HepG2 (cell line): Measurements from ENCODE around the gene GPS1. TPM values are rescaled to one million over a fixed set of nuclear protein-coding genes. Genes with fewer than 3 reads are reported as not detected.

Experiments used
- ATAC-seq: fragments of 200-7000 bp; cut with Tn5 transposase; 3 replicates; pipeline ENCODE4 v1.9.1; 2020; ENCODE audit warnings: mild to moderate bottlenecking, moderate library complexity
- BruUV-seq: library from RNA; stranded (reverse); fragments of 400-500 nt; replicated peaks from 2 replicates; lab custom pipeline; 2021; lab: Mats Ljungman, UMichigan
- CTCF ChIA-PET: fragments of 300-600 bp; formaldehyde crosslinking; extraction: SDS; loops from one replicate; lab custom pipeline; 2021; ENCODE audit warnings: low total read pairs, inconsistent platforms, low intra/inter-chr PET ratio; lab: Yijun Ruan, JAX
- POLR2A ChIA-PET: fragments of 350-600 bp; sonication (Branson Sonifier 250); formaldehyde crosslinking; loops from one replicate; lab custom pipeline; 2020; ENCODE audit warnings: antibody characterized with exemption, inconsistent platforms; lab: Yijun Ruan, JAX
- DNase-seq: peaks from one replicate; pipeline ENCODE4 v3.0.0-alpha.2; 2015; ENCODE audit warnings: low spot score
- FAIRE-seq: peaks from 3 replicates; lab custom pipeline; 2011; peaks lifted over from hg19 to GRCh38; lab: Jason Lieb, UNC
- H2AFZ ChIP-seq: one replicate; pipeline ENCODE4 v1.6.1; 2011; ENCODE audit warnings: low read length, inconsistent platforms
- H3K27ac ChIP-seq: fragments of 300-600 bp; 3 replicates; pipeline ENCODE4 v1.8.0; 2011; ENCODE audit warnings: mixed run types, mild to moderate bottlenecking, mixed read lengths, low read length, inconsistent platforms; ENCODE audit not compliant: insufficient read depth; ENCODE audit errors: extremely low read length
- H3K27me3 ChIP-seq, 2 experiments: fragments of 200-600 bp in 1 of 2; 2 replicates in 1 of 2; 3 replicates in 1 of 2; pipeline versions ENCODE4 v1.6.0 to v1.8.0; 2011; ENCODE audit warnings: low read length in 2 of 2, mild to moderate bottlenecking in 2 of 2, moderate library complexity in 2 of 2, inconsistent platforms in 1 of 2; ENCODE audit not compliant: insufficient read depth in 2 of 2, control insufficient read depth in 1 of 2
- H3K36me3 ChIP-seq, 2 experiments: fragments of 200-600 bp in 1 of 2; replicated peaks in 1 of 2; 2 replicates in 1 of 2; 3 replicates in 1 of 2; pipeline versions ENCODE4 v1.5.1 to v1.8.0; 2011; ENCODE audit warnings: low read length in 2 of 2, inconsistent platforms in 1 of 2; ENCODE audit not compliant: insufficient read depth in 2 of 2, control insufficient read depth in 1 of 2
- H3K4me1 ChIP-seq: 2 replicates; pipeline ENCODE4 v1.5.1; 2012; ENCODE audit warnings: low read length, inconsistent platforms; ENCODE audit not compliant: insufficient read depth
- H3K4me2 ChIP-seq: 2 replicates; pipeline ENCODE4 v1.6.0; 2011; ENCODE audit warnings: low read depth, low read length, inconsistent platforms
- H3K4me3 ChIP-seq, 3 experiments: fragments of 200-600 bp in 1 of 3; sonication (generic), shearing (Covaris generic) in 1 of 3; replicated peaks in 1 of 3; 2 replicates each; pipeline ENCODE4 v1.5.1; 2011 to 2016; ENCODE audit warnings: low read length in 3 of 3, inconsistent platforms in 2 of 3, low read depth in 2 of 3, mild to moderate bottlenecking in 2 of 3, control low read depth in 1 of 3, mixed read lengths in 1 of 3; ENCODE audit not compliant: insufficient read depth in 1 of 3
- H3K79me2 ChIP-seq: one replicate; pipeline ENCODE4 v1.6.1; 2011; ENCODE audit warnings: low read length, inconsistent platforms; ENCODE audit not compliant: insufficient read depth
- H3K9ac ChIP-seq: 2 replicates; pipeline ENCODE4 v1.6.0; 2011; ENCODE audit warnings: mild to moderate bottlenecking, low read depth, low read length, inconsistent platforms; ENCODE audit not compliant: insufficient read depth
- H3K9me3 ChIP-seq: 2 replicates; pipeline ENCODE4 v1.5.1; 2012; ENCODE audit warnings: mild to moderate bottlenecking, low read length
- H4K20me1 ChIP-seq: 2 replicates; pipeline ENCODE4 v1.6.0; 2011; ENCODE audit warnings: inconsistent platforms, mild to moderate bottlenecking, low read length, moderate library complexity; ENCODE audit not compliant: insufficient read depth
- ARHGAP35 ChIP-seq: sonication (generic); formaldehyde crosslinking; IDR thresholded peaks from 2 replicates; pipeline ENCODE4 v1.9.0; 2022; ENCODE audit warnings: mild to moderate bottlenecking, inconsistent platforms, moderate library complexity, missing genetic modification reagents, borderline replicate concordance
- FIP1L1 ChIP-seq: fragments of 200-400 bp; formaldehyde crosslinking; IDR thresholded peaks from 2 replicates; pipeline ENCODE4 v1.6.1; 2018; ENCODE audit warnings: low read depth, mild to moderate bottlenecking, low read length, moderate library complexity, borderline replicate concordance; ENCODE audit not compliant: insufficient read depth
- FOXP1 ChIP-seq, 2 experiments: fragments of 450-650 bp in 1 of 2; IDR thresholded peaks; 2 replicates each; pipeline ENCODE4 v1.6.1; 2017 to 2018; ENCODE audit warnings: antibody characterized with exemption in 1 of 2
- HIVEP1 ChIP-seq: sonication (generic); formaldehyde crosslinking; IDR thresholded peaks from 2 replicates; pipeline ENCODE4 v1.4.0; 2020; ENCODE audit warnings: mild to moderate bottlenecking, missing genetic modification reagents
- HNRNPK ChIP-seq: fragments of 200-400 bp; formaldehyde crosslinking; IDR thresholded peaks from 2 replicates; pipeline ENCODE4 v1.6.1; 2018; ENCODE audit warnings: low read length, low read depth, moderate library complexity, mild to moderate bottlenecking; ENCODE audit not compliant: poor library complexity, severe bottlenecking
- KDM2A ChIP-seq: sonication (generic); formaldehyde crosslinking; IDR thresholded peaks from 2 replicates; pipeline ENCODE4 v1.4.0; 2020; ENCODE audit warnings: low read depth, missing genetic modification reagents, borderline replicate concordance
- MBNL3 ChIP-seq: fragments of 250-450 bp; sonication (Bioruptor Pico); conservative IDR thresholded peaks from 2 replicates; pipeline ENCODE4 v1.8.0; 2022; ENCODE audit warnings: mild to moderate bottlenecking, inconsistent platforms
- MYNN ChIP-seq: sonication (generic); formaldehyde crosslinking; IDR thresholded peaks from 2 replicates; pipeline ENCODE4 v1.4.0; 2020; ENCODE audit warnings: mild to moderate bottlenecking, low read depth, missing genetic modification reagents
- NONO ChIP-seq, 2 experiments: fragments of 450-650 bp in 1 of 2; sonication (generic) in 1 of 2; formaldehyde crosslinking in 1 of 2; IDR thresholded peaks in 1 of 2; conservative IDR thresholded peaks in 1 of 2; 2 replicates each; pipeline versions ENCODE4 v1.6.1 to v1.8.0; 2017 to 2022; ENCODE audit warnings: mild to moderate bottlenecking in 1 of 2, missing genetic modification reagents in 1 of 2, moderate library complexity in 1 of 2
- NR2C2 ChIP-seq: sonication (generic); formaldehyde crosslinking; IDR thresholded peaks from 2 replicates; pipeline ENCODE4 v1.4.0; 2020; ENCODE audit warnings: missing genetic modification reagents, mild to moderate bottlenecking, moderate library complexity, borderline replicate concordance
- NR3C1 ChIP-seq: sonication (generic); formaldehyde crosslinking; IDR thresholded peaks from 2 replicates; pipeline ENCODE4 v1.4.0; 2020; ENCODE audit warnings: missing genetic modification reagents
- POLR2G ChIP-seq: fragments of 200-400 bp; formaldehyde crosslinking; IDR thresholded peaks from 2 replicates; pipeline ENCODE4 v1.6.1; 2018; ENCODE audit warnings: mild to moderate bottlenecking, low read depth, low read length, moderate library complexity
- PRPF4 ChIP-seq: fragments of 200-400 bp; formaldehyde crosslinking; IDR thresholded peaks from 2 replicates; pipeline ENCODE4 v1.6.1; 2016; ENCODE audit warnings: low read length, low read depth; ENCODE audit not compliant: poor library complexity, severe bottlenecking
- RBFOX2 ChIP-seq: fragments of 200-400 bp; formaldehyde crosslinking; IDR thresholded peaks from 2 replicates; pipeline ENCODE4 v1.6.1; 2017; ENCODE audit warnings: low read depth, mild to moderate bottlenecking, low read length
- RFX5 ChIP-seq: IDR thresholded peaks from 2 replicates; pipeline ENCODE4 v1.6.1; 2011; ENCODE audit warnings: low read depth, low read length, improper control_type of control experiment
- SRSF1 ChIP-seq: fragments of 200-400 bp; formaldehyde crosslinking; optimal IDR thresholded peaks from 2 replicates; pipeline ENCODE3; 2017; ENCODE audit warnings: mild to moderate bottlenecking, low read depth, low read length, moderate library complexity
- ZBTB38 ChIP-seq: sonication (generic); formaldehyde crosslinking; IDR thresholded peaks from 2 replicates; pipeline ENCODE4 v1.5.1; 2020; ENCODE audit warnings: mild to moderate bottlenecking, missing genetic modification reagents
- ZBTB7A ChIP-seq: sonication (generic); formaldehyde crosslinking; IDR thresholded peaks from 2 replicates; pipeline ENCODE4 v1.8.0; 2022; ENCODE audit warnings: mild to moderate bottlenecking, missing genetic modification reagents
- ZNF160 ChIP-seq: sonication (generic); formaldehyde crosslinking; IDR thresholded peaks from 2 replicates; pipeline ENCODE4 v1.8.0; 2022; ENCODE audit warnings: mild to moderate bottlenecking, inconsistent platforms, missing genetic modification reagents
- ZNF235 ChIP-seq: sonication (generic); formaldehyde crosslinking; IDR thresholded peaks from 2 replicates; pipeline ENCODE4 v1.8.1; 2023; ENCODE audit warnings: mild to moderate bottlenecking, missing genetic modification reagents, borderline replicate concordance
- ZNF263 ChIP-seq: sonication (generic); formaldehyde crosslinking; IDR thresholded peaks from 2 replicates; pipeline ENCODE4 v1.4.0; 2020; ENCODE audit warnings: missing genetic modification reagents
- ZNF3 ChIP-seq: IDR thresholded peaks from 2 replicates; pipeline ENCODE4 v1.7.0; 2017; ENCODE audit warnings: inconsistent platforms
- ZNF546 ChIP-seq: sonication (generic); formaldehyde crosslinking; conservative IDR thresholded peaks from 2 replicates; pipeline ENCODE4 v1.8.1; 2023; ENCODE audit warnings: mild to moderate bottlenecking, missing genetic modification reagents
- ZNF552 ChIP-seq: sonication (generic); formaldehyde crosslinking; IDR thresholded peaks from 2 replicates; pipeline ENCODE4 v1.9.0; 2022; ENCODE audit warnings: missing genetic modification reagents, mild to moderate bottlenecking, borderline replicate concordance
- ZNF746 ChIP-seq: sonication (generic); formaldehyde crosslinking; IDR thresholded peaks from 2 replicates; pipeline ENCODE4 v1.8.0; 2022; ENCODE audit warnings: mild to moderate bottlenecking, missing genetic modification reagents
- ZNF768 ChIP-seq: sonication (generic); formaldehyde crosslinking; IDR thresholded peaks from 2 replicates; pipeline ENCODE4 v1.4.0; 2020; ENCODE audit warnings: missing genetic modification reagents
- WGBS: methylation state at CpG from one replicate; pipeline ENCODE4 v1.1.6; 2017; ENCODE audit warnings: low lambda C conversion rate; 5-methylcytosine and 5-hydroxymethylcytosine counted together
- in situ Hi-C: cut with HindIII; loops from 2 replicates; pipeline ENCODE4 v1.10.0; 2017; ENCODE audit warnings: low pct_unique_long_range_greater_than_20kb; ENCODE audit not compliant: extremely low pct_ligation_motif_present
- intact Hi-C: fragments of 100-400 bp; cut with micrococcal nuclease; formaldehyde crosslinking; loops from one replicate; pipeline ENCODE4 v1.10.0; 2022; ENCODE audit not compliant: unreplicated experiment
- polyA plus RNA-seq, 8 experiments: library from polyadenylated mRNA; depleted of rRNA in 3 of 8; stranded (reverse) in 7 of 8; unstranded in 1 of 8; fragments of >200 nt; fragmentation: Illumina TruSeq in 4 of 8; extraction: Trizol in 4 of 8; gene quantifications; 2 replicates each; pipeline versions ENCODE4 v1.2.1 to v1.2.3, GENCODE V29; 2011 to 2016; ENCODE audit warnings: low read depth in 4 of 8, missing spikeins in 1 of 8, mixed read lengths in 1 of 8; ENCODE audit not compliant: insufficient read depth in 1 of 8
- total RNA-seq, 5 experiments: library from RNA; depleted of rRNA; stranded (reverse); fragments of >200 nt; fragmentation: Illumina TruSeq; extraction: Trizol; gene quantifications; 2 replicates each; pipeline ENCODE4 v1.2.3, GENCODE V29; 2016; ENCODE audit warnings: low read depth in 1 of 5

GPS1 gene
- total and polyA plus RNA-seq, 2 of the 13 experiments (the other 11 are each of a cell fraction or from before 2014, with no cell fraction given): 124 to 128 TPM

DNA sequence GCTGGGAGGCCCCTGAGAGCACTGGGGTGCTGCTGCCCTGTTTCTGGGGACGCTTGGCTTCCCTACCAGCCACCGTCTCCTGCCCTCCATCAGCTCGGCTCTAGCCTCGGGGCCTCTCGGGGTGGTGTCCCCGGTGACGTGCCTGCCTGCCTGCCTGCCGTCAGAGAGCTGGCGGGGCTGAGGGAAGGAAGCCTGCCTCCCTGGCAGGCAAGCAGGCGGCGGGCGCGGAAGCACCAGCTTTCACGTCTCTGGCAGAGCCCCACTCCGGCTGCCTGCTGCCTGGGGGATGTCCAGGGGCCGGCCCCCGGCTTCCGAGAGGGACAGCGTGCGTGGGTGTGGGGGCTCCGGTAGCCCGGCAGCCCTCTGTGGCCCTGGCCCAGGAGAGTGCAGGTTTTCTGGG is 38.4 kb upstream of the GPS1 start:
- Histone ChIP-seq H3K27ac (peak overlapping the region; percentile 68), H3K9ac (peak overlapping the region; percentile 53), H2AFZ (no peak overlapping the region), H3K4me1 (peaks cover 92% of the 10 kb centered on the region), H3K9me3 (no peaks in the 10 kb centered on the region), H4K20me1 (no peaks in the 10 kb centered on the region), H3K27me3 (no peaks in the 10 kb centered on the region), H3K4me3 (no peak overlapping the region), H3K4me2 (no peak overlapping the region), H3K79me2 (no peaks in the 10 kb centered on the region), H3K36me3 (peaks cover 40 to 47% of the 10 kb centered on the region in 2 experiments)
- ATAC-seq (no peak; the same call in 2 of the 3 replicates), DNase-seq (no peak), FAIRE-seq (no peak)
- intact Hi-C loops (no loop called here), in situ Hi-C loops (no loop called here)
- 90% methylated on average over 19 of the region's 22 CpGs for WGBS
- CTCF ChIA-PET: no interaction called here
- no TSS peak for BruUV-seq
- POLR2A ChIA-PET: interaction anchor here (0.7 to 14.1 kb wide), 8 partner anchors 9 to 311 kb away, joined by 3 to 470 read pairs (median 6); partner anchors contain the start of genes CENPX, DCXR, LRRC45 and MAFG
- TF ChIP-seq ZBTB38 (CRISPR knock-in tag) (peak; percentile 20; the same call in 1 of the 2 replicates), ZNF3 (no peak), ZNF552 (CRISPR knock-in tag) (no peak), MYNN (CRISPR knock-in tag) (no peak), ZNF263 (CRISPR knock-in tag) (no peak), NR3C1 (CRISPR knock-in tag) (no peak), POLR2G (0 out of 2 replicates have a peak, but pooled peaks have one; percentile 4), NONO (IDR thresholded peaks at IDR 0.05) (no peak), NONO (CRISPR knock-in tag; conservative IDR thresholded peaks at IDR 0.05) (no peak), ZNF546 (CRISPR knock-in tag) (no peak), RBFOX2 (peak; percentile 97), NR2C2 (CRISPR knock-in tag) (0 out of 2 replicates have a peak, but pooled peaks have one; percentile 9), ZBTB7A (CRISPR knock-in tag) (no peak), ARHGAP35 (CRISPR knock-in tag) (no peak), FIP1L1 (0 out of 2 replicates have a peak, but pooled peaks have one; percentile 31), HIVEP1 (CRISPR knock-in tag) (no peak), HNRNPK (peak; percentile 72), RFX5 (no peak), FOXP1 (IDR thresholded peaks at IDR 0.05) (no peak), FOXP1 (CRISPR knock-in tag; IDR thresholded peaks at IDR 0.05) (no peak), ZNF235 (no peak), SRSF1 (peak; percentile 40), ZNF768 (peak; percentile 45; the same call in 1 of the 2 replicates), ZNF160 (CRISPR knock-in tag) (no peak), ZNF746 (CRISPR knock-in tag) (no peak), KDM2A (CRISPR knock-in tag) (0 out of 2 replicates have a peak, but pooled peaks have one; percentile 12), PRPF4 (no peak), MBNL3 (CRISPR knock-in tag) (no peak)
